ENCODE results near the gene CC2D2B.

DNA sequence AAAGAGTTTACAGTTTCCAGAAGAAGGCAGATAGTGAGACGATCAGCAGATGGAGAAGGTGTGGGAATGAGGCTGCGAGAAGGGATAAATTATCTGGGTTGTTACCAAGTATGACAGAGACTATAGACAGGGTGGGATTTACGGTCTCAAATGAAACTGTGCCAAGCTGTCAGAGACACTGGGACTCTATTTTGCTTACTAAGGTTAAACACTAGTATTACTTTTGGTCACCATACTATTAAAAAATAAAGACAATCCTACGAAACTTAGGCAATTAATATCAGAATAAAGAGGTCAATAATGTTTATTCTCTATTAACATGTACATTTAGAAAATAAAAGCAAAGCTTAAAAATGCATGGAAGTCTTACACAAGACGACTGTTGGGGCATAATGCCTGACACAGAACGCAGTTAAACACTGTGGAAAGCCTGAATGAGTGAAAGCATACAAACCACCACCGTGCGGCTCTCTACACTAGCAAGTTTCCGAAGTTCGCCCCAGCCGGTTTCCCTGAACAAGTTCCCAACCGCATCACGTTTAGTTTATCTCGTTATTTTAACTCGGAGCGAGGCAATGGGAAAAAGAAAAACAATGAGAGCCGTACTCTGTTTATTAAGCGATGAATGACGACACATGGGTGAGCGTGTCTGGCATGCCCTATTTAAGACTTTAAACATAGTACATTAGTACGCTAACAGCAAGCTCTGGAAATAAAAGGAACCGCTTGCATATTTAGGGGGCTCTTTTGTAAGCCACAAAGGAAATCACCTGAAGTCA, 909 bp upstream of the CC2D2B start:
- TF ChIP-seq POLR2AphosphoS5 (IDR thresholded peaks at IDR 0.05; ENCODE audit: low read depth) (no peak), REST (IDR thresholded peaks at IDR 0.05; ENCODE audit: unreplicated experiment) (no peak), EZH2phosphoT487 (IDR thresholded peaks at IDR 0.05; ENCODE audit: unreplicated experiment) (no peak), EZH2 (IDR thresholded peaks at IDR 0.05; ENCODE audit: low read depth, unreplicated experiment) (no peak)
- TF ChIP-seq, protein P1, sequence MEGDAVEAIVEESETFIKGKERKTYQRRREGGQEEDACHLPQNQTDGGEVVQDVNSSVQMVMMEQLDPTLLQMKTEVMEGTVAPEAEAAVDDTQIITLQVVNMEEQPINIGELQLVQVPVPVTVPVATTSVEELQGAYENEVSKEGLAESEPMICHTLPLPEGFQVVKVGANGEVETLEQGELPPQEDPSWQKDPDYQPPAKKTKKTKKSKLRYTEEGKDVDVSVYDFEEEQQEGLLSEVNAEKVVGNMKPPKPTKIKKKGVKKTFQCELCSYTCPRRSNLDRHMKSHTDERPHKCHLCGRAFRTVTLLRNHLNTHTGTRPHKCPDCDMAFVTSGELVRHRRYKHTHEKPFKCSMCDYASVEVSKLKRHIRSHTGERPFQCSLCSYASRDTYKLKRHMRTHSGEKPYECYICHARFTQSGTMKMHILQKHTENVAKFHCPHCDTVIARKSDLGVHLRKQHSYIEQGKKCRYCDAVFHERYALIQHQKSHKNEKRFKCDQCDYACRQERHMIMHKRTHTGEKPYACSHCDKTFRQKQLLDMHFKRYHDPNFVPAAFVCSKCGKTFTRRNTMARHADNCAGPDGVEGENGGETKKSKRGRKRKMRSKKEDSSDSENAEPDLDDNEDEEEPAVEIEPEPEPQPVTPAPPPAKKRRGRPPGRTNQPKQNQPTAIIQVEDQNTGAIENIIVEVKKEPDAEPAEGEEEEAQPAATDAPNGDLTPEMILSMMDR (conservative IDR thresholded peaks at IDR 0.05; ENCODE audit: low read depth in 2 of 2), result peak in 1 of 2 experiments; percentile 36; a peak in 2 of 4 replicates

Data from GM23338 (cell line).